ENCODE results near the gene MYL12B. TPM values are rescaled to one million over a fixed set of nuclear protein-coding genes. Genes with fewer than 3 reads are reported as not detected.
"Not testable (repeated sequence)": the region's sequence is repeated elsewhere in the genome, so short reads cannot be mapped to it uniquely, and the experiment has no call there.

MYL12B gene
- total RNA-seq, 2 experiments from 2014 or later, result 230 to 260 TPM

DNA sequence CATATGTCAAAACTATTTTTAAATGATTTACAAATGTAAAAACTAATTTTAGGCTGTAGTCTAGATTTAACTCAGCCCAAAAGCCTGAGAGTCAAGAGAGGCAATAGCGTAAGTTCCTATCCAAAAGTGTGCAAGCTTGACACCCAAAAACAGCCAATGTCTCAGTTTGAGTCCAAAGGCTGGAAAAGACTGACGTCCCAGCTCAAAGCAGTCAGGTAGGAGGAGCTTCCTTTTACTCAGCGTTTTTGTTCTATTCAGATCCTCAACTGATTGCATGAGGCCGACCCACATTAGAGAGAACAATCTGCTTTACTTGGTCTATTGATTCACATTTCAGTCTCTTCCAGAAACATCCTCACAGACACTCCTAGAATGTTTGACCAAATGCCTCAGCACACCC is 51.8 kb downstream of the MYL12B start:
- Histone ChIP-seq H4K20me1 (ENCODE audit: insufficient read depth, low read length) (no peaks in the 10 kb centered on the region), H3K9me3 (ENCODE audit: low read length) (no peaks in the 10 kb centered on the region), H3K36me3 (ENCODE audit: insufficient read depth, low read length) (no peaks in the 10 kb centered on the region), H3K27ac (ENCODE audit: low read depth, low read length, poor library complexity, severe bottlenecking) (no peak overlapping the region), H3K9me2 (ENCODE audit: insufficient read depth, low read length) (no peaks in the 10 kb centered on the region), H3K4me1 (ENCODE audit: insufficient read depth, low read length, poor library complexity, severe bottlenecking) (no peaks in the 10 kb centered on the region), H2AFZ (ENCODE audit: low read length) (no peak overlapping the region), H3K4me3 (ENCODE audit: low read depth, low read length, poor library complexity, severe bottlenecking) (no peak overlapping the region), H3K4me2 (ENCODE audit: low read length) (no peak overlapping the region), H3K79me2 (ENCODE audit: insufficient read depth, low read depth, low read length) (no peaks in the 10 kb centered on the region)
- intact Hi-C loops (cut with micrococcal nuclease; ENCODE audit: unreplicated experiment), result no loop called here
- DNase-seq (ENCODE audit: low spot score), result no peak
- TF ChIP-seq, protein P1, sequence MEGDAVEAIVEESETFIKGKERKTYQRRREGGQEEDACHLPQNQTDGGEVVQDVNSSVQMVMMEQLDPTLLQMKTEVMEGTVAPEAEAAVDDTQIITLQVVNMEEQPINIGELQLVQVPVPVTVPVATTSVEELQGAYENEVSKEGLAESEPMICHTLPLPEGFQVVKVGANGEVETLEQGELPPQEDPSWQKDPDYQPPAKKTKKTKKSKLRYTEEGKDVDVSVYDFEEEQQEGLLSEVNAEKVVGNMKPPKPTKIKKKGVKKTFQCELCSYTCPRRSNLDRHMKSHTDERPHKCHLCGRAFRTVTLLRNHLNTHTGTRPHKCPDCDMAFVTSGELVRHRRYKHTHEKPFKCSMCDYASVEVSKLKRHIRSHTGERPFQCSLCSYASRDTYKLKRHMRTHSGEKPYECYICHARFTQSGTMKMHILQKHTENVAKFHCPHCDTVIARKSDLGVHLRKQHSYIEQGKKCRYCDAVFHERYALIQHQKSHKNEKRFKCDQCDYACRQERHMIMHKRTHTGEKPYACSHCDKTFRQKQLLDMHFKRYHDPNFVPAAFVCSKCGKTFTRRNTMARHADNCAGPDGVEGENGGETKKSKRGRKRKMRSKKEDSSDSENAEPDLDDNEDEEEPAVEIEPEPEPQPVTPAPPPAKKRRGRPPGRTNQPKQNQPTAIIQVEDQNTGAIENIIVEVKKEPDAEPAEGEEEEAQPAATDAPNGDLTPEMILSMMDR (conservative IDR thresholded peaks at IDR 0.05; ENCODE audit: low read length), result no peak
- TF ChIP-seq EZH2phosphoT487 (IDR thresholded peaks at IDR 0.05; ENCODE audit: borderline replicate concordance, low read depth, low read length), result no peak
- CTCF ChIA-PET (ENCODE audit: unreplicated experiment), result no interaction called here
- no TSS peak for BruUV-seq (replicated peaks)
- POLR2A ChIA-PET, result interaction anchor here (0.9 to 2.6 kb wide), 3 partner anchors 10 to 170 kb away, joined by 3 to 6 read pairs (median 3); no protein-coding TSS in a partner anchor

- BruUV-seq (replicated peaks); H3K4me2 ChIP-seq (ENCODE audit: low read length); CTCF ChIA-PET (ENCODE audit: unreplicated experiment); DNase-seq (ENCODE audit: low spot score); H3K9me2 ChIP-seq (ENCODE audit: insufficient read depth, low read length); H3K27ac ChIP-seq (ENCODE audit: low read depth, low read length, poor library complexity, severe bottlenecking); H3K4me3 ChIP-seq (ENCODE audit: low read depth, low read length, poor library complexity, severe bottlenecking); H3K9me3 ChIP-seq (ENCODE audit: low read length); H3K79me2 ChIP-seq (ENCODE audit: insufficient read depth, low read depth, low read length); intact Hi-C loops (cut with micrococcal nuclease; ENCODE audit: unreplicated experiment); H3K36me3 ChIP-seq (ENCODE audit: insufficient read depth, low read length); H4K20me1 ChIP-seq (ENCODE audit: insufficient read depth, low read length); H2AFZ ChIP-seq (ENCODE audit: low read length): not testable (repeated sequence)
- peaks cover 14% of the 10 kb centered on the region for H3K4me1 ChIP-seq (ENCODE audit: insufficient read depth, low read length, poor library complexity, severe bottlenecking)
- POLR2A ChIA-PET, result interaction anchor here (0.5 kb wide), 1 partner anchor 107 kb away, joined by 3 read pairs; no protein-coding TSS in a partner anchor
Measured at GRCh38 chr18:3315344-3315743, 53.4 kb downstream of the MYL12B start.

- DNase-seq (ENCODE audit: low spot score), result no peak
- Histone ChIP-seq H3K36me3 (ENCODE audit: insufficient read depth, low read length) (no peaks in the 10 kb centered on the region), H2AFZ (ENCODE audit: low read length) (peak overlapping the region; percentile 97), H3K4me1 (ENCODE audit: insufficient read depth, low read length, poor library complexity, severe bottlenecking) (peaks cover 41% of the 10 kb centered on the region), H4K20me1 (ENCODE audit: insufficient read depth, low read length) (no peaks in the 10 kb centered on the region), H3K27ac (ENCODE audit: low read depth, low read length, poor library complexity, severe bottlenecking) (peak overlapping the region; percentile 44), H3K4me3 (ENCODE audit: low read depth, low read length, poor library complexity, severe bottlenecking) (peak overlapping the region; percentile 16), H3K4me2 (ENCODE audit: low read length) (peak overlapping the region; percentile 57), H3K9me3 (ENCODE audit: low read length) (no peaks in the 10 kb centered on the region), H3K9me2 (ENCODE audit: insufficient read depth, low read length) (no peaks in the 10 kb centered on the region), H3K79me2 (ENCODE audit: insufficient read depth, low read depth, low read length) (no peaks in the 10 kb centered on the region)
- POLR2A ChIA-PET, result interaction anchor here (0.6 to 1.5 kb wide), 5 partner anchors 9 to 174 kb away, joined by 3 to 5 read pairs (median 3); no protein-coding TSS in a partner anchor
- CTCF ChIA-PET (ENCODE audit: unreplicated experiment), result interaction anchor here (1.1 to 2.1 kb wide), 2 partner anchors 19 to 23 kb away, joined by 3 to 4 read pairs; no protein-coding TSS in a partner anchor
- no peak for TF ChIP-seq EZH2phosphoT487 (IDR thresholded peaks at IDR 0.05; ENCODE audit: borderline replicate concordance, low read depth, low read length)
- TF ChIP-seq, protein P1 (conservative IDR thresholded peaks at IDR 0.05; ENCODE audit: low read length), result no peak
- BruUV-seq (replicated peaks), result no TSS peak
- intact Hi-C loops (cut with micrococcal nuclease; ENCODE audit: unreplicated experiment), result no loop called here
Measured at GRCh38 chr18:3319399-3319798, 57.5 kb downstream of the MYL12B start.

Measured in OCI-LY7 (cell line).